GM12875 (cell line): ENCODE measurements around the gene COL21A1.

ENCODE experiments used
- H3K4me3 ChIP-seq: one replicate; pipeline ENCODE4 v1.5.1; 2011; ENCODE audit warnings: low read depth, low read length, control low read depth
- TF ChIP-seq, protein P1 (sequence below): IDR thresholded peaks from 2 replicates; pipeline ENCODE4 v1.5.1; 2011; ENCODE audit warnings: low read depth, mild to moderate bottlenecking, control low read depth, inconsistent platforms, low read length, moderate library complexity, borderline replicate concordance; ENCODE audit not compliant: insufficient read depth

The COL21A1 gene

DNA sequence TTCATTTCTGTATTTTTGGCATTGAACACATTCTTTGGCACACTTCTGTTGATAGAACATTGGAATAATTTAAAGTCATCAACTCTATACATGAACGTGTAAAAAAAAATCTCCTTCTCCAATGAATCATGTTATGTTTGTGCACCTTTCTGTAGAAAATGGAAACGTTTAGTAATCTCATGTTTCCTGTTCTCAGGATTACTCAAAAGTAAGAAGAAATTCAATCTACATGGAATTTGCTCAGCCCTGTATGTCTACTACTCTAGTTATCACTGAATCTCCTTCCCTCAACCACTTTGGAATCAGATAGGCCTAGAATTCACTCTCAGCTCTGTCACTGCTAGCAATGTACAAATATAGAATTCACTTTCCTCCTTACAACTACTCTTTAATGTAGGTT is 103.6 kb downstream of the COL21A1 start:
- H3K4me3 ChIP-seq = no peak overlapping the region
- TF ChIP-seq, protein P1, sequence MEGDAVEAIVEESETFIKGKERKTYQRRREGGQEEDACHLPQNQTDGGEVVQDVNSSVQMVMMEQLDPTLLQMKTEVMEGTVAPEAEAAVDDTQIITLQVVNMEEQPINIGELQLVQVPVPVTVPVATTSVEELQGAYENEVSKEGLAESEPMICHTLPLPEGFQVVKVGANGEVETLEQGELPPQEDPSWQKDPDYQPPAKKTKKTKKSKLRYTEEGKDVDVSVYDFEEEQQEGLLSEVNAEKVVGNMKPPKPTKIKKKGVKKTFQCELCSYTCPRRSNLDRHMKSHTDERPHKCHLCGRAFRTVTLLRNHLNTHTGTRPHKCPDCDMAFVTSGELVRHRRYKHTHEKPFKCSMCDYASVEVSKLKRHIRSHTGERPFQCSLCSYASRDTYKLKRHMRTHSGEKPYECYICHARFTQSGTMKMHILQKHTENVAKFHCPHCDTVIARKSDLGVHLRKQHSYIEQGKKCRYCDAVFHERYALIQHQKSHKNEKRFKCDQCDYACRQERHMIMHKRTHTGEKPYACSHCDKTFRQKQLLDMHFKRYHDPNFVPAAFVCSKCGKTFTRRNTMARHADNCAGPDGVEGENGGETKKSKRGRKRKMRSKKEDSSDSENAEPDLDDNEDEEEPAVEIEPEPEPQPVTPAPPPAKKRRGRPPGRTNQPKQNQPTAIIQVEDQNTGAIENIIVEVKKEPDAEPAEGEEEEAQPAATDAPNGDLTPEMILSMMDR = no peak

DNA sequence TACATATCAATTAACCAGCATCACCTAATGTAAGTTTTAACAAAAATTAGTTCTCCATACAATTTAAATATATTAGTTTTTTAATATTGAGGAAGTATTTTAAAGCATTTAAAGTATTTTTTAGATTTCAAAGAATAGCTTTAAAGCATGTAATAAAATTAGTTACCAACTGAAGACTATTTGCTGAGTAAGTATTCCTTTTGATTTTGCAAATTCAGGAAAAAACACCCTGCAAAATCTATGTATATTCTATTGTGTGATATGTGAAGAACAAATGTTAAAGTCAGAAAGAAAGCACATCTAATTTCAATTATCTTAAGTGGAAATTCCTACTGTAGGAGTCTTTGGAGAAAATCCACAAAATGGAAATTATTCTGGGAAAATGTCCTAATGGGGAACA is 107.3 kb downstream of the COL21A1 start:
- TF ChIP-seq, protein P1 = no peak
- no peak overlapping the region for H3K4me3 ChIP-seq

DNA sequence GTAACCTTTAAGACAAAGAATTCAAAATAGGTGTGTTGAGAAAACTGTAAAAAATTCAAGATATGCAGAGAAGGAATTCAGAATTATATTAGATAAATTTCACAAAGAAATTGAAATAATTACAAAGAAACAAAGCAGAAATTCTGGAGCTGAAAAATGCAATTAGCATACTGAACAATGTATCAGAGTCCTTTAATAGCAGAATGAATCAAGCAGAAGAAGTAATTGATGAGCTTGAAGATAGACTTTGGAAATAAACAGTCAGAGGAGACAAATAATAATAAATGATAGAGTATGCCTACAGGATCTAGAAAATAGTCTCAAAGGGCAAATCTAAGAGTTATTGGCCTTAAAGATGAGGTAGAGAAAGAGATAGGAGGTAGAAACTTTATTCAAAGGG is 131.7 kb downstream of the COL21A1 start:
- TF ChIP-seq, protein P1 = no peak
- no peak overlapping the region for H3K4me3 ChIP-seq

DNA sequence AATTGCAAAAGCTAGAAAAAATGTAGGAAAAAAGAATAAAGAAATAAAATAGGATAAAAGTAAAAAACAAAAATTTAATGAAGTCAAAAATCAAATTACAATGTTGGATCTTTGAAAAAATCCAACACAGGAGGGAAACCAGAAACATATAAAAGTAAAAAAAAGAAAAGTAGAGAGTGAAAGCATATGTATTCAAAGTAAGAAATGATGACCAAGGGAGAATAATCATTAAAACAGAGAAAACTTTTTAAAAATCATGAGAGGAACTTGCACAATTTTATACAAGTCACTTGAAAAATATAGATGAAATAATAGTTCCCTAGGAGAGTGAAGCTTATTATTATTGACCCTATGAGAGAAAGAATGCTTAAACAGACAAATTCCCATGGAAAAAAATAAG is 138.2 kb downstream of the COL21A1 start:
- H3K4me3 ChIP-seq = no peak overlapping the region
- TF ChIP-seq, protein P1 = no peak

DNA sequence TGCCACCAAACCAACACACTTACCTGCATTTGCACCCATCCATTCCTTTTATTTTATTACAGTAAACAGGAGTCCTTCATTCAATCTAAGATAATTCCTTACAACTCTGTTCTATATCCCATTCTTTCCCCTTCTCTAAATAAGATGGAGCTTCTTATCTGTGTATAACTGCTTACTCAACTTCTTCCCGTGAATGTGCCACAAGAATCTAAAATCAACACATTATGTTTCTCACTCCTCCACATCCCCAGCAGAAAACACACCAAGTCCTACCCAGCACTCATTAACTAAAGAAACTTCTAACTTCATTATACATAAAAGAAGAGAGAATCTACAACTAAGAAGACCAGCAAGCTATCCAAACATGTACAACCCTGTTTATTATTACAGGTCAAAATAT is 141.1 kb downstream of the COL21A1 start:
- TF ChIP-seq, protein P1 = no peak
- no peak overlapping the region for H3K4me3 ChIP-seq

DNA sequence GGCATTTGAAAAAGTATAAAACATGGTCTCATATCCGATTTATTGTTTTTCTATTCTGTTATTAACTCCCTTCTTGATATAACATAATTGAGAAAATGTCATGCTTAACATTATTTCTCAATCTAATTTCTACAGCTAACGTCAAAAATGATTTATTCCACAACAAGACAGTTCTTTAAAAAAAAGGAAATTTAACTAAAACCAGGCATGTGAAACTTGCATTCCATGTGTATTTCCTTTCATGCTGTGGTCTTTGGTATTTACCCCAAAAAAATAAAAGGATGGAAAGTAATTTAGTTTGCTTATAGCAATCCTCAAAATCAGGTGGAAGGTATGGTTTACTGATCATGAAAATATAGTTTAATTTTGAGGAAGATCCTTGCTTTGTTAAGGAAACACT is 142.8 kb downstream of the COL21A1 start:
- TF ChIP-seq, protein P1 = no peak
- no peak overlapping the region for H3K4me3 ChIP-seq

DNA sequence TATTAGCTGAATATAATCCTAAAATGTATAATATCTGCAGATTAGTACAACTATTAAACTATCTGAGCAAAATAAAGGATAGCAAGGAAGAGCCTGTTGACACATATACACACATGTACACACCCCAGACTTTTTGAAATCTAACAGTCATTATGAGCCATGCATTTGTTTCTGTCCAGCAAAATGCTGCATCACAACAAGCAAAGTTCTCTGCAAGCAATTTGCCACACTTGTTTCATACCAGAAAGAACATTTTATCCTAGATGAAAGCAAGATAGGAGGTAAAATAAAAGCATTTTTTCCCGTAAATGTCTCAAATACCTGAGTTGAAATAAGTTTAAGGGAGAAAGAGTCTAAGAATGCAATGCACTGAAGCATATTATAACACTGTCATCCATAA is 145.2 kb downstream of the COL21A1 start:
- TF ChIP-seq, protein P1 = no peak
- H3K4me3 ChIP-seq = no peak overlapping the region
